H1 (cell line): ENCODE data around the gene ZYX. TPM values are rescaled to one million over a fixed set of nuclear protein-coding genes. Genes with fewer than 3 reads are reported as not detected.

Experiments used
- CTCF ChIA-PET: fragments of 300-600 bp; sonication (Branson Sonifier 250); formaldehyde crosslinking; loops from one replicate; lab custom pipeline; 2021; ENCODE audit not compliant: partially characterized antibody; lab: Charles Lee
- POLR2A ChIA-PET: fragments of 300-600 bp; sonication (Branson Sonifier 250); formaldehyde crosslinking; loops from one replicate; lab custom pipeline; 2021; ENCODE audit warnings: inconsistent platforms; ENCODE audit not compliant: partially characterized antibody; lab: Charles Lee
- DNase-seq, 2 experiments: peaks; one replicate each; pipeline versions ENCODE4 v3.0.0 to v3.0.0-alpha.2; 2010 to 2022; ENCODE audit warnings: low spot score in 2 of 2, low read depth in 1 of 2, mixed read lengths in 1 of 2
- FAIRE-seq: peaks from 2 replicates; lab custom pipeline; 2011; peaks lifted over from hg19 to GRCh38; lab: Jason Lieb, UNC
- H2AFZ ChIP-seq: 2 replicates; pipeline ENCODE4 v1.8.1; 2012; ENCODE audit warnings: low read length, inconsistent platforms
- H2AK5ac ChIP-seq: 2 replicates; pipeline ENCODE4 v1.6.1; 2013; ENCODE audit warnings: low read depth, low read length
- H2BK120ac ChIP-seq: replicated peaks from 2 replicates; pipeline ENCODE3; 2013; ENCODE audit warnings: low read depth, low read length, inconsistent platforms
- H2BK12ac ChIP-seq: 2 replicates; pipeline ENCODE4 v1.6.1; 2013; ENCODE audit warnings: low read depth, low read length
- H2BK15ac ChIP-seq: 2 replicates; pipeline ENCODE4 v1.6.1; 2013; ENCODE audit warnings: low read length
- H2BK20ac ChIP-seq: 2 replicates; pipeline ENCODE4 v1.6.1; 2013; ENCODE audit warnings: low read length
- H2BK5ac ChIP-seq: 2 replicates; pipeline ENCODE4 v1.6.1; 2013; ENCODE audit warnings: low read depth, low read length
- H3K14ac ChIP-seq: 2 replicates; pipeline ENCODE4 v1.6.1; 2013; ENCODE audit warnings: inconsistent platforms; ENCODE audit not compliant: insufficient read length
- H3K18ac ChIP-seq: 2 replicates; pipeline ENCODE4 v1.6.1; 2013; ENCODE audit warnings: low read length; ENCODE audit errors: extremely low read depth
- H3K23ac ChIP-seq: 2 replicates; pipeline ENCODE4 v1.6.1; 2013; ENCODE audit warnings: inconsistent platforms; ENCODE audit not compliant: insufficient read length
- H3K23me2 ChIP-seq: 2 replicates; pipeline ENCODE4 v1.6.1; 2013; ENCODE audit warnings: low read depth, low read length
- H3K27ac ChIP-seq: 2 replicates; pipeline ENCODE4 v1.6.1; 2011; ENCODE audit warnings: low read depth, low read length, inconsistent platforms
- H3K27me3 ChIP-seq, 4 experiments: replicated peaks in 1 of 4; 1 replicate in 1 of 4; 2 replicates in 3 of 4; pipeline versions ENCODE4 v1.6.1 to v1.8.1; 2011 to 2013; ENCODE audit warnings: low read length in 3 of 4, mild to moderate bottlenecking in 3 of 4, inconsistent platforms in 2 of 4, mixed read lengths in 2 of 4, moderate library complexity in 1 of 4; ENCODE audit not compliant: control insufficient read depth in 3 of 4, insufficient read depth in 3 of 4; ENCODE audit errors: extremely low read depth in 1 of 4
- H3K36me3 ChIP-seq, 4 experiments: 2 replicates each; pipeline versions ENCODE4 v1.6.1 to v1.8.1; 2011 to 2013; ENCODE audit warnings: mild to moderate bottlenecking in 4 of 4, low read length in 3 of 4, moderate library complexity in 2 of 4, control low read depth in 1 of 4, inconsistent platforms in 1 of 4; ENCODE audit not compliant: insufficient read depth in 4 of 4, control insufficient read depth in 2 of 4
- H3K4ac ChIP-seq: replicated peaks from 2 replicates; pipeline ENCODE3; 2013; ENCODE audit warnings: low read length, low read depth, mixed read lengths, inconsistent platforms; ENCODE audit not compliant: insufficient read length
- H3K4me1 ChIP-seq, 4 experiments: replicated peaks in 1 of 4; 1 replicate in 1 of 4; 2 replicates in 3 of 4; pipeline versions ENCODE4 v1.6.1 to v1.8.1; 2011 to 2013; ENCODE audit warnings: low read length in 3 of 4, inconsistent platforms in 2 of 4, mixed read lengths in 1 of 4; ENCODE audit not compliant: insufficient read depth in 4 of 4, control insufficient read depth in 3 of 4
- H3K4me2 ChIP-seq, 2 experiments: 2 replicates each; pipeline versions ENCODE4 v1.6.1 to v1.8.1; 2011 to 2013; ENCODE audit warnings: low read depth in 2 of 2, low read length in 2 of 2, control low read depth in 1 of 2, inconsistent platforms in 1 of 2, mild to moderate bottlenecking in 1 of 2; ENCODE audit not compliant: insufficient read depth in 1 of 2
- H3K4me3 ChIP-seq, 4 experiments: fragments of 200-600, 300-600 bp in 1 of 4; sonication (generic), shearing (Covaris generic), sonication (Bioruptor Twin) in 1 of 4; 2 replicates each; pipeline versions ENCODE4 v1.5.1 to v1.8.1; 2011 to 2016; ENCODE audit warnings: low read length in 4 of 4, low read depth in 3 of 4, control low read depth in 2 of 4, inconsistent platforms in 2 of 4, mild to moderate bottlenecking in 2 of 4, mixed read lengths in 1 of 4, moderate library complexity in 1 of 4; ENCODE audit not compliant: insufficient read depth in 2 of 4; ENCODE audit errors: extremely low read depth in 1 of 4
- H3K56ac ChIP-seq: replicated peaks from 2 replicates; pipeline ENCODE3; 2013; ENCODE audit warnings: low read depth, mild to moderate bottlenecking, mixed read lengths, low read length, inconsistent platforms; ENCODE audit not compliant: insufficient read length
- H3K79me1 ChIP-seq: 2 replicates; pipeline ENCODE4 v1.6.1; 2013; ENCODE audit warnings: low read depth, low read length, control low read depth
- H3K79me2 ChIP-seq, 2 experiments: 2 replicates each; pipeline versions ENCODE4 v1.6.1 to v1.8.1; 2012 to 2013; ENCODE audit warnings: low read length in 2 of 2, mild to moderate bottlenecking in 2 of 2, inconsistent platforms in 1 of 2; ENCODE audit not compliant: insufficient read depth in 2 of 2, control insufficient read depth in 1 of 2
- H3K9ac ChIP-seq, 4 experiments: replicated peaks in 1 of 4; 1 replicate in 1 of 4; 2 replicates in 3 of 4; pipeline versions ENCODE4 v1.6.1 to v1.8.1; 2011 to 2013; ENCODE audit warnings: low read depth in 3 of 4, low read length in 3 of 4, control low read depth in 2 of 4, mild to moderate bottlenecking in 2 of 4, moderate library complexity in 2 of 4, inconsistent platforms in 1 of 4; ENCODE audit errors: extremely low read depth in 1 of 4
- H3K9me3 ChIP-seq, 2 experiments: 2 replicates each; pipeline versions ENCODE4 v1.6.1 to v1.8.1; 2012 to 2013; ENCODE audit warnings: mild to moderate bottlenecking in 2 of 2, moderate library complexity in 2 of 2, control low read depth in 1 of 2, inconsistent platforms in 1 of 2, low read depth in 1 of 2, low read length in 1 of 2, mixed read lengths in 1 of 2; ENCODE audit not compliant: insufficient read depth in 2 of 2
- H4K20me1 ChIP-seq, 2 experiments: replicated peaks in 1 of 2; 2 replicates each; pipeline versions ENCODE3 to v1.8.1; 2011 to 2013; ENCODE audit warnings: inconsistent platforms in 2 of 2, low read length in 2 of 2, mild to moderate bottlenecking in 1 of 2; ENCODE audit not compliant: insufficient read depth in 2 of 2, control insufficient read depth in 1 of 2
- H4K5ac ChIP-seq: 2 replicates; pipeline ENCODE4 v1.6.1; 2013; ENCODE audit warnings: low read length, low read depth, mixed read lengths, inconsistent platforms; ENCODE audit not compliant: insufficient read length
- H4K8ac ChIP-seq: 2 replicates; pipeline ENCODE4 v1.8.0; 2013; ENCODE audit warnings: mild to moderate bottlenecking, moderate library complexity, low read length, inconsistent platforms; ENCODE audit not compliant: insufficient read depth; ENCODE audit errors: extremely low read depth
- H4K91ac ChIP-seq: replicated peaks from 2 replicates; pipeline ENCODE3; 2013; ENCODE audit warnings: low read length, mixed read lengths, inconsistent platforms; ENCODE audit not compliant: insufficient read length
- KDM4A ChIP-seq: IDR thresholded peaks from one replicate; pipeline ENCODE4 v1.7.1; 2012; ENCODE audit warnings: low read depth, mild to moderate bottlenecking, moderate library complexity, low read length, inconsistent platforms; ENCODE audit not compliant: severe bottlenecking
- MAX ChIP-seq: IDR thresholded peaks from 2 replicates; pipeline ENCODE4 v1.6.1; 2012; ENCODE audit warnings: inconsistent platforms
- WGBS, 2 experiments: shearing (Covaris generic) in 1 of 2; methylation state at CpG; one replicate each; pipeline versions ENCODE4 v1.1.6 to v1.1.7; 2013 to 2015; ENCODE audit warnings: low lambda C conversion rate in 2 of 2, mixed read lengths in 2 of 2, inconsistent platforms in 1 of 2, low coverage in 1 of 2, missing lambda C conversion rate in 1 of 2; ENCODE audit not compliant: insufficient replicate concordance in 2 of 2, insufficient coverage in 1 of 2, insufficient read length in 1 of 2; ENCODE audit errors: extremely low coverage in 1 of 2, missing lambda C conversion rate in 1 of 2; 5-methylcytosine and 5-hydroxymethylcytosine counted together
- polyA plus RNA-seq, 7 experiments: library from polyadenylated mRNA; depleted of rRNA in 3 of 7; stranded (reverse) in 5 of 7; unstranded in 2 of 7; fragments of >200 nt in 5 of 7; fragments of 200-250 nt in 2 of 7; gene quantifications; 1 replicate in 5 of 7; 2 replicates in 1 of 7; 4 replicates in 1 of 7; pipeline versions ENCODE4 v1.2.1 to v1.2.3, GENCODE V29; 2011 to 2013; ENCODE audit warnings: missing spikeins in 2 of 7, mixed read lengths in 2 of 7
- total RNA-seq: library from RNA; stranded (reverse); fragmentation: NEBNext Ultra II Directional; extraction: Animal tissue kit (Norgen Biotek cat#: 25700); gene quantifications from 2 replicates; pipeline ENCODE4 v1.2.1, GENCODE V29; 2021

ZYX gene
- total and polyA plus RNA-seq, 2 of the 8 experiments (the other 6 are each of a cell fraction or from before 2014, with no cell fraction given) = 40.6 to 159 TPM

GRCh38 chr7:143410521-143411004 lies 29.4 kb downstream of the ZYX start:
- TF ChIP-seq KDM4A = no peak
- TF ChIP-seq MAX = peak; percentile 31; the same call in 1 of the 2 replicates
- TF ChIP-seq, all 59 proteins: peak for 1
- FAIRE-seq (no peak), DNase-seq (peak in 1 of 2 experiments; percentile 53)
- 6% methylated on average over 6 of the region's 6 CpGs; no CpG with 5 or more reads in 1 of the 2 experiments for WGBS, 2 experiments
- no peak overlapping the region for H2AK5ac ChIP-seq
- peak overlapping the region in 1 of 4 experiments; percentile 47; a peak in 3 of 8 replicates for H3K4me3 ChIP-seq
- POLR2A ChIA-PET = interaction anchor here (1.3 to 25.2 kb wide), 5 partner anchors 17 to 46 kb away, joined by 4 to 518 read pairs (median 5); partner anchors contain the start of gene ZYX
- H3K9ac ChIP-seq = no peak overlapping the region
- H3K23me2 ChIP-seq = peaks cover 12% of the 10 kb centered on the region
- H4K20me1 ChIP-seq = peaks cover 2 to 3% of the 10 kb centered on the region in 2 experiments
- H3K36me3 ChIP-seq = no peaks in the 10 kb centered on the region; a peak in 1 of 8 replicates
- H2BK120ac ChIP-seq = peak overlapping the region; percentile 83
- peak overlapping the region; percentile 90; the same call in 1 of the 2 replicates for H2BK5ac ChIP-seq
- H4K5ac ChIP-seq = no peak overlapping the region
- H3K27ac ChIP-seq = no peak overlapping the region
- peak overlapping the region; percentile 92 for H2BK20ac ChIP-seq
- no peak overlapping the region for H3K4ac ChIP-seq
- H3K9me3 ChIP-seq = no peaks in the 10 kb centered on the region
- no peak overlapping the region for H3K56ac ChIP-seq
- no peaks in the 10 kb centered on the region for H3K27me3 ChIP-seq
- H2AFZ ChIP-seq = no peak overlapping the region
- H3K14ac ChIP-seq = no peak overlapping the region
- no peak overlapping the region for H4K8ac ChIP-seq
- peaks cover 9% of the 10 kb centered on the region for H3K79me1 ChIP-seq
- peaks cover 0 to 25% of the 10 kb centered on the region in 2 experiments; a peak in 3 of 4 replicates for H3K79me2 ChIP-seq
- H3K4me1 ChIP-seq = peaks cover 15 to 36% (median 26%) of the 10 kb centered on the region in 4 experiments
- no peak overlapping the region for H3K23ac ChIP-seq
- H2BK12ac ChIP-seq = no peak overlapping the region
- CTCF ChIA-PET = interaction anchor here (0.7 to 23.5 kb wide), 9 partner anchors 16 to 170 kb away, joined by 3 to 359 read pairs (median 3); partner anchors contain the start of gene ZYX
- peak overlapping the region; percentile 34 for H4K91ac ChIP-seq
- peak overlapping the region; percentile 56 to 68 for H3K4me2 ChIP-seq
- H3K18ac ChIP-seq = peak overlapping the region; percentile 87; the same call in 1 of the 2 replicates
- H2BK15ac ChIP-seq = no peak overlapping the region
